Thyroid gland (tissue), 4 donors: Measurements from ENCODE around the gene NOP56. TPM values are rescaled to one million over a fixed set of nuclear protein-coding genes. Genes with fewer than 3 reads are reported as not detected.
"Not testable (repeated sequence)": the region's sequence is repeated elsewhere in the genome, so short reads cannot be mapped to it uniquely, and the experiment has no call there.

Experiments
- DNase-seq, 2 donors: peaks; one replicate each; pipeline ENCODE4 v3.0.0-alpha.2; 2019
- H3K27ac ChIP-seq, 3 donors: fragments of 200-600 bp; sonication (generic); 1 replicate in 2 of 3; 2 replicates in 1 of 3; pipeline ENCODE4 v1.5.1; 2016 to 2019; ENCODE audit warnings: mild to moderate bottlenecking in 1 of 3, moderate library complexity in 1 of 3
- H3K27me3 ChIP-seq: fragments of 200-600 bp; sonication (generic); one replicate; pipeline ENCODE4 v1.5.1; 2019
- H3K36me3 ChIP-seq, 2 donors: fragments of 200-600 bp; sonication (generic); one replicate each; pipeline ENCODE4 v1.5.1; 2016 to 2019
- H3K4me1 ChIP-seq, 2 donors: fragments of 200-600 bp; sonication (generic); one replicate each; pipeline ENCODE4 v1.5.1; 2017 to 2019
- H3K4me3 ChIP-seq, 3 donors: fragments of 200-600 bp; sonication (generic); replicated peaks in 1 of 3; 1 replicate in 2 of 3; 2 replicates in 1 of 3; pipeline ENCODE4 v1.5.1; 2016; ENCODE audit warnings: mild to moderate bottlenecking in 1 of 3
- H3K9me3 ChIP-seq: fragments of 200-600 bp; sonication (generic); one replicate; pipeline ENCODE4 v1.5.1; 2017
- CTCF ChIP-seq, 6 experiments: fragments of 200-600 bp in 3 of 6; fragments of 450-650 bp in 3 of 6; sonication (generic) in 3 of 6; IDR thresholded peaks; one replicate each; pipeline ENCODE4 v1.5.1; 2016 to 2019; ENCODE audit warnings: antibody characterized with exemption in 6 of 6, mild to moderate bottlenecking in 2 of 6, inconsistent platforms in 1 of 6, moderate library complexity in 1 of 6
- POLR2A ChIP-seq, 2 donors: fragments of 450-650 bp; IDR thresholded peaks; one replicate each; pipeline ENCODE4 v1.6.1; 2017; ENCODE audit warnings: antibody characterized with exemption in 2 of 2, mild to moderate bottlenecking in 2 of 2, moderate library complexity in 1 of 2
- WGBS, 2 donors: methylation state at CpG; one replicate each; pipeline ENCODE4 v1.1.5; 2017; 5-methylcytosine and 5-hydroxymethylcytosine counted together
- intact Hi-C: fragments of 100-400 bp; cut with DNase I; formaldehyde crosslinking; loops from one replicate; pipeline ENCODE4 v1.15.1; 2023
- total RNA-seq, 4 donors: library from RNA; depleted of rRNA; stranded (reverse); fragments of >200 nt; gene quantifications; one replicate each; pipeline ENCODE4 v1.2.3, GENCODE V29; 2016

NOP56 gene
- total RNA-seq, 4 donors from 2014 or later: 46.8 to 85.9 (median 64.1) TPM

- 6 to 13% methylated on average over 30 to 49 of the region's 49 CpGs for WGBS, 2 donors
- Histone ChIP-seq H3K36me3 (peaks cover 20 to 21% of the 10 kb centered on the region in 2 donors), H3K9me3 (no peaks in the 10 kb centered on the region), H3K27me3 (no peaks in the 10 kb centered on the region), H3K4me3 (peak within 1 kb of the TSS; percentile 67 to 92 (median 77)), H3K27ac (peak within 1 kb of the TSS; percentile 63 to 98 (median 86)), H3K4me1 (peaks cover 4 to 8% of the 10 kb centered on the region in 2 donors)
- TF ChIP-seq CTCF (IDR thresholded peaks at IDR 0.05): no peak
- peak; percentile 10 to 91 for TF ChIP-seq POLR2A (IDR thresholded peaks at IDR 0.05)
- intact Hi-C loops: no loop called here
- peak; percentile 93 for DNase-seq
These were observed 11.7 kb downstream of the NOP56 start, which contains the start of gene IDH3B for GRCh38 chr20:2663887-2664719. IDH3B (minus strand) TSS chr20:2664216; CDS start chr20:2664188, 28 bp downstream.

GRCh38 chr20:2671977-2672376 is 19.5 kb downstream of the NOP56 start:
- H3K4me3 ChIP-seq: no peak overlapping the region
- DNase-seq: no peak
- intact Hi-C loops: no loop called here
- no peaks in the 10 kb centered on the region for H3K27me3 ChIP-seq
- WGBS, 2 donors: 30 to 45% methylated on average over 4 of the region's 4 CpGs
- H3K27ac ChIP-seq: no peak overlapping the region
- no peak for TF ChIP-seq CTCF (IDR thresholded peaks at IDR 0.05)
- TF ChIP-seq POLR2A (IDR thresholded peaks at IDR 0.05): no peak
- H3K36me3 ChIP-seq: no peaks in the 10 kb centered on the region
- no peaks in the 10 kb centered on the region for H3K4me1 ChIP-seq
- H3K9me3 ChIP-seq: no peaks in the 10 kb centered on the region

- 71 to 81% methylated on average over 3 of the region's 3 CpGs for WGBS, 2 donors
- DNase-seq: no peak
- no peak overlapping the region for H3K27ac ChIP-seq
- no peaks in the 10 kb centered on the region for H3K27me3 ChIP-seq
- H3K4me1 ChIP-seq: no peaks in the 10 kb centered on the region
- H3K36me3 ChIP-seq: no peaks in the 10 kb centered on the region
- TF ChIP-seq POLR2A (IDR thresholded peaks at IDR 0.05): no peak
- no peak for TF ChIP-seq CTCF (IDR thresholded peaks at IDR 0.05)
- no peak overlapping the region for H3K4me3 ChIP-seq
- intact Hi-C loops: no loop called here
- H3K9me3 ChIP-seq: no peaks in the 10 kb centered on the region
These were observed 20.0 kb downstream of the NOP56 start for GRCh38 chr20:2672446-2672845.

- Histone ChIP-seq H3K4me1 (no peaks in the 10 kb centered on the region), H3K36me3 (no peaks in the 10 kb centered on the region), H3K4me3 (no peak overlapping the region), H3K27me3 (no peaks in the 10 kb centered on the region), H3K27ac (no peak overlapping the region), H3K9me3 (no peaks in the 10 kb centered on the region)
- no peak for DNase-seq
- TF ChIP-seq CTCF (IDR thresholded peaks at IDR 0.05) (no peak), POLR2A (IDR thresholded peaks at IDR 0.05) (no peak)
- intact Hi-C loops: no loop called here
- WGBS, 2 donors: 85 to 95% methylated on average over 3 to 4 of the region's 4 CpGs
These were observed 21.0 kb downstream of the NOP56 start for GRCh38 chr20:2673453-2673852.

DNA sequence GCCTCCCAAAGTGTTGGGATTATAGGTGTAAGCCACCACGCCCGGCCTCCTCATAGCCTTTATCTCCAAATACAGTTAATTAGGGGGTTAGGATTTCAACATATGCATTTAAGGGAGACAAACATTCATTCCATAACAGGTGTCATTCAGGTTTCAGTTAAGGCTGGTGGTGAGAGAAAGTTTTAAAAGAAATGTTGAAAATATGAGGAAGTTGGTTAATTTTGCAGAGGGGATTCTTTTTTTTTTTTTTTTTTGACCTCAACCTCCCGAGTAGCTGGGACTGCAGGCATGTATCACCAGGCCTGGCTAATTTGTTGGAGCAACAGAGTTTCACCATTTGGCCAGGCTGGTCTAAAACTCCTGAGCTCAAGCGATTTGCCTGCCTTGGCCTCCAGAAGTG is 27.6 kb downstream of the NOP56 start:
- intact Hi-C loops: no loop called here
- Histone ChIP-seq H3K27ac (no peak overlapping the region), H3K36me3 (no peaks in the 10 kb centered on the region), H3K27me3 (no peaks in the 10 kb centered on the region), H3K4me3 (no peak overlapping the region), H3K4me1 (no peaks in the 10 kb centered on the region), H3K9me3 (no peaks in the 10 kb centered on the region)
- TF ChIP-seq CTCF (IDR thresholded peaks at IDR 0.05) (no peak), POLR2A (IDR thresholded peaks at IDR 0.05) (no peak)
- WGBS, 2 donors: 86 to 88% methylated on average over 4 of the region's 4 CpGs
- DNase-seq: no peak

GRCh38 chr20:2682040-2682439 is 29.6 kb downstream of the NOP56 start:
- H3K36me3 ChIP-seq, H3K4me3 ChIP-seq, DNase-seq, intact Hi-C loops, H3K27me3 ChIP-seq, H3K4me1 ChIP-seq, H3K9me3 ChIP-seq, H3K27ac ChIP-seq: not testable (repeated sequence)
- 90 to 94% methylated on average over 3 of the region's 3 CpGs for WGBS, 2 donors

- H3K4me3 ChIP-seq, H3K9me3 ChIP-seq, H3K4me1 ChIP-seq, H3K27ac ChIP-seq, H3K27me3 ChIP-seq, intact Hi-C loops, DNase-seq, H3K36me3 ChIP-seq: not testable (repeated sequence)
- WGBS, 2 donors: 88 to 91% methylated on average over 4 of the region's 4 CpGs
These were observed 32.4 kb downstream of the NOP56 start for GRCh38 chr20:2684817-2685216.
